Ishikawa (cell line): ENCODE data around the gene GCDH.

Experiments used
- CEBPB ChIP-seq: IDR thresholded peaks from 2 replicates; pipeline ENCODE4 v1.6.1; 2012
- EP300 ChIP-seq: IDR thresholded peaks from 2 replicates; pipeline ENCODE4 v1.6.1; 2012; ENCODE audit warnings: borderline replicate concordance
- MAX ChIP-seq: IDR thresholded peaks from 2 replicates; pipeline ENCODE4 v1.6.1; 2012
- NFIC ChIP-seq: IDR thresholded peaks from 2 replicates; pipeline ENCODE4 v1.6.1; 2012
- REST ChIP-seq: IDR thresholded peaks from 2 replicates; pipeline ENCODE4 v1.6.1; 2012; ENCODE audit warnings: low read depth, mild to moderate bottlenecking
- YY1 ChIP-seq: IDR thresholded peaks from 2 replicates; pipeline ENCODE4 v1.6.1; 2012; ENCODE audit warnings: low read depth
- ZBTB7A ChIP-seq: IDR thresholded peaks from 2 replicates; pipeline ENCODE4 v1.6.1; 2012; ENCODE audit warnings: low read depth

- no peak for TF ChIP-seq CEBPB
- TF ChIP-seq MAX, result no peak
- no peak for TF ChIP-seq REST
- no peak for TF ChIP-seq ZBTB7A
- no peak for TF ChIP-seq NFIC
- no peak for TF ChIP-seq EP300
- TF ChIP-seq YY1, result no peak
These were observed 16.8 kb upstream of the GCDH start for GRCh38 chr19:12873891-12874745.
